Lung (tissue), 12 donors: ENCODE results near the gene SDHAF1. TPM values are rescaled to one million over a fixed set of nuclear protein-coding genes. Genes with fewer than 3 reads are reported as not detected.
A peak's percentile ranks its signal among the peaks of the same experiment; 100 is the strongest.

ENCODE experiments used
- ATAC-seq: fragments of 200-7000 bp; cut with Tn5 transposase; one replicate; pipeline ENCODE4 v1.9.1; 2020; ENCODE audit warnings: moderate number of reproducible peaks; ENCODE audit not compliant: insufficient read depth, low FRiP score
- DNase-seq, 3 donors: peaks; one replicate each; pipeline ENCODE4 v3.0.0-alpha.2; 2013 to 2017
- H3K27ac ChIP-seq, 2 donors: one replicate each; pipeline ENCODE4 v1.5.1; 2013; ENCODE audit warnings: mild to moderate bottlenecking in 2 of 2, moderate library complexity in 2 of 2, control low read depth in 1 of 2, inconsistent platforms in 1 of 2, low read depth in 1 of 2, low read length in 1 of 2
- H3K27me3 ChIP-seq, 3 donors: one replicate each; pipeline ENCODE4 v1.5.1; 2013; ENCODE audit warnings: low read length in 2 of 3; ENCODE audit not compliant: control insufficient read depth in 3 of 3, insufficient read depth in 3 of 3
- H3K36me3 ChIP-seq, 4 donors: one replicate each; pipeline ENCODE4 v1.5.1; 2013; ENCODE audit warnings: low read length in 4 of 4, mild to moderate bottlenecking in 1 of 4, moderate library complexity in 1 of 4; ENCODE audit not compliant: control insufficient read depth in 4 of 4, insufficient read depth in 4 of 4
- H3K4me1 ChIP-seq, 5 donors: one replicate each; pipeline ENCODE4 v1.5.1; 2013; ENCODE audit warnings: low read length in 5 of 5, mild to moderate bottlenecking in 2 of 5, moderate library complexity in 1 of 5; ENCODE audit not compliant: control insufficient read depth in 5 of 5, insufficient read depth in 5 of 5
- H3K4me3 ChIP-seq: one replicate; pipeline ENCODE4 v1.5.1; 2013; ENCODE audit warnings: mild to moderate bottlenecking, control low read depth, moderate library complexity
- H3K9ac ChIP-seq, 2 donors: one replicate each; pipeline ENCODE4 v1.5.1; 2013; ENCODE audit warnings: low read length in 2 of 2, control low read depth in 1 of 2; ENCODE audit not compliant: insufficient read depth in 1 of 2
- H3K9me3 ChIP-seq, 4 donors: one replicate each; pipeline ENCODE4 v1.5.1; 2013; ENCODE audit warnings: low read length in 3 of 4, mild to moderate bottlenecking in 1 of 4, moderate library complexity in 1 of 4; ENCODE audit not compliant: control insufficient read depth in 4 of 4, insufficient read depth in 3 of 4
- WGBS, 2 donors: extraction: QIAGEN DNeasy Blood & Tissue Kit; methylation state at CpG; one replicate each; pipeline ENCODE4 v1.1.7; 2013; 5-methylcytosine and 5-hydroxymethylcytosine counted together
- polyA plus RNA-seq, 2 donors: library from polyadenylated mRNA; stranded (reverse); fragments of 200-250 nt; gene quantifications; one replicate each; pipeline ENCODE4 v1.2.1, GENCODE V29; 2013
- total RNA-seq, 2 donors: library from RNA; depleted of rRNA in 1 of 2; stranded (reverse); fragments of >200 nt in 1 of 2; gene quantifications; one replicate each; pipeline ENCODE4 v1.2.1, GENCODE V29; 2014 to 2021
- TF ChIP-seq, protein P1 (sequence below): IDR thresholded peaks from 2 replicates; pipeline ENCODE4 v1.5.1; 2012; ENCODE audit warnings: mild to moderate bottlenecking; ENCODE audit errors: control extremely low read depth, extremely low read depth
- donor health status: control.
- donor health status: control.
- donor health status: Bipolar disorder and iron deficiency.
- donor health status: healthy.
- donor health status: DM: yes; HTN: yes; CAD: no.

SDHAF1 gene
- total and polyA plus RNA-seq, 4 donors, result 11.4 to 25.8 (median 19.1) TPM

DNA sequence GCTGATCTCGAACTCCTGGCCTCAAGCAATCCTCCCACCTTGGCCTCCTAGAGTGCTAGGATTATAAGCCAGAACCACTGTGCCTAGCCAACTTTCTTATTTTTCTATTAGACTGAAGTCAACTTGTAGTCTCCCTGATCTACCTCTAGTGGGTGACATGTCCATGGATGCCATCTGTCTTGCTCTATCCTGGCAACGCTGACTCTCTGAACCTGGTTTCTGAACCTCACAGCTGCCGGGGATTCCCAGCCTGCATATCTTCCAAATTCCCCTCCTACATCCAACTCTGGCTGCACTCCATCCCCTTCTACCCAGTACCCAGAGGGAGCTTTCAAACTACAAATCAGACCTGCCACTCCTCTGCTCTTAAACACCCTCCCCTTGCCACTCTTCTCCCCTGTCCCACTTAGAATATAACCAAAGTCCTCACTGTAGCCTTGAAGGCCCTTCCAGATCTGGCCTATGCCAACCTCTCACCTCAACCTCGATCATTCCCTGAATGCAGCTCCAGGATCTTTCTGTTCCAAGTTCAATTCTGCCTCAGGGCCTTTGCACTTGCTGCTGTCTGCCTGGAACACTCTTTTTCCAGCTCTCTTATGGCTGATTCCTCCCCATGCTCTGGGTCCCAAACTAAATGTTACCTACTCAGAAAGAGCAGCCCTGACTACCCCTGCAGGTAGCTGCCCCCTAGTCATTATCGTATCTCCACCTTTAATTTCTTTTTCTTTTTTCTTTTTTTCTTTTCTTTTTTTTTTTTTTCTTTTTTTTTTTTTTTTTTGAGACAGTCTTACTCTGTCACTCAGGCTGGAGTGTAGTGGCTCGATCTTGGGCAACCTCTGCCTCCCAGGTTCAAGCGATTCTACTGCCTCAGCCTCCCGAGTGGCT lies 35.5 kb downstream of the SDHAF1 start:
- DNase-seq (no peak), ATAC-seq (no peak)
- H3K27me3 ChIP-seq, result no peaks in the 10 kb centered on the region
- H3K27ac ChIP-seq, result no peak overlapping the region
- peaks cover 0 to 9% (median 0%) of the 10 kb centered on the region in 5 donors for H3K4me1 ChIP-seq
- H3K9ac ChIP-seq, result no peak overlapping the region
- TF ChIP-seq, protein P1, sequence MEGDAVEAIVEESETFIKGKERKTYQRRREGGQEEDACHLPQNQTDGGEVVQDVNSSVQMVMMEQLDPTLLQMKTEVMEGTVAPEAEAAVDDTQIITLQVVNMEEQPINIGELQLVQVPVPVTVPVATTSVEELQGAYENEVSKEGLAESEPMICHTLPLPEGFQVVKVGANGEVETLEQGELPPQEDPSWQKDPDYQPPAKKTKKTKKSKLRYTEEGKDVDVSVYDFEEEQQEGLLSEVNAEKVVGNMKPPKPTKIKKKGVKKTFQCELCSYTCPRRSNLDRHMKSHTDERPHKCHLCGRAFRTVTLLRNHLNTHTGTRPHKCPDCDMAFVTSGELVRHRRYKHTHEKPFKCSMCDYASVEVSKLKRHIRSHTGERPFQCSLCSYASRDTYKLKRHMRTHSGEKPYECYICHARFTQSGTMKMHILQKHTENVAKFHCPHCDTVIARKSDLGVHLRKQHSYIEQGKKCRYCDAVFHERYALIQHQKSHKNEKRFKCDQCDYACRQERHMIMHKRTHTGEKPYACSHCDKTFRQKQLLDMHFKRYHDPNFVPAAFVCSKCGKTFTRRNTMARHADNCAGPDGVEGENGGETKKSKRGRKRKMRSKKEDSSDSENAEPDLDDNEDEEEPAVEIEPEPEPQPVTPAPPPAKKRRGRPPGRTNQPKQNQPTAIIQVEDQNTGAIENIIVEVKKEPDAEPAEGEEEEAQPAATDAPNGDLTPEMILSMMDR, result no peak
- 90 to 93% methylated on average over 8 of the region's 8 CpGs for WGBS, 2 donors
- no peaks in the 10 kb centered on the region for H3K9me3 ChIP-seq
- H3K36me3 ChIP-seq, result peaks cover 0 to 6% (median 3%) of the 10 kb centered on the region in 4 donors
- no peak overlapping the region for H3K4me3 ChIP-seq

DNA sequence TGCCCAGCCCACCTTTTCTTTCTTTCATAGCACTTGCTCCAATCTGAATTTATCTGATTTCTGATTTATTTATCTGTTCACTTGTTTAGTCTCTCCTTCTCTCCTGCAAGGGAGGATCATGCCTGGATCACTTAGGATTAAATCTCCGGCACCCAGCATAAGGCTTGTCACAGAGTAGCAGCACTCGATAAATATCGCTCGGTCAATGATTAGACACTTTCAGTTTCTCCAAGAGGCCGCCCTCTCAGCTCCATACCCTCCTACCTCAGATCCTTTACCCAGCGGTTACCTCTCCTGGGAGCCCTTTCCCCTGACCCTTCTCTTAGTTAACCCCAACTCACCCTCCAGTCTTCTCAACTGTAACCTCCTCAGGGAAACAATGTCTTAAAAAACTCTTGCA lies 36.3 kb downstream of the SDHAF1 start:
- no peaks in the 10 kb centered on the region for H3K27me3 ChIP-seq
- 88 to 95% methylated on average over 6 of the region's 6 CpGs for WGBS, 2 donors
- H3K4me3 ChIP-seq, result no peak overlapping the region
- H3K27ac ChIP-seq, result no peak overlapping the region
- ATAC-seq, result no peak
- no peak overlapping the region for H3K9ac ChIP-seq
- TF ChIP-seq, protein P1, result no peak
- no peak for DNase-seq
- no peaks in the 10 kb centered on the region for H3K9me3 ChIP-seq
- peaks cover 0 to 9% (median 0%) of the 10 kb centered on the region in 5 donors for H3K4me1 ChIP-seq
- peaks cover 0 to 6% (median 3%) of the 10 kb centered on the region in 4 donors for H3K36me3 ChIP-seq

DNA sequence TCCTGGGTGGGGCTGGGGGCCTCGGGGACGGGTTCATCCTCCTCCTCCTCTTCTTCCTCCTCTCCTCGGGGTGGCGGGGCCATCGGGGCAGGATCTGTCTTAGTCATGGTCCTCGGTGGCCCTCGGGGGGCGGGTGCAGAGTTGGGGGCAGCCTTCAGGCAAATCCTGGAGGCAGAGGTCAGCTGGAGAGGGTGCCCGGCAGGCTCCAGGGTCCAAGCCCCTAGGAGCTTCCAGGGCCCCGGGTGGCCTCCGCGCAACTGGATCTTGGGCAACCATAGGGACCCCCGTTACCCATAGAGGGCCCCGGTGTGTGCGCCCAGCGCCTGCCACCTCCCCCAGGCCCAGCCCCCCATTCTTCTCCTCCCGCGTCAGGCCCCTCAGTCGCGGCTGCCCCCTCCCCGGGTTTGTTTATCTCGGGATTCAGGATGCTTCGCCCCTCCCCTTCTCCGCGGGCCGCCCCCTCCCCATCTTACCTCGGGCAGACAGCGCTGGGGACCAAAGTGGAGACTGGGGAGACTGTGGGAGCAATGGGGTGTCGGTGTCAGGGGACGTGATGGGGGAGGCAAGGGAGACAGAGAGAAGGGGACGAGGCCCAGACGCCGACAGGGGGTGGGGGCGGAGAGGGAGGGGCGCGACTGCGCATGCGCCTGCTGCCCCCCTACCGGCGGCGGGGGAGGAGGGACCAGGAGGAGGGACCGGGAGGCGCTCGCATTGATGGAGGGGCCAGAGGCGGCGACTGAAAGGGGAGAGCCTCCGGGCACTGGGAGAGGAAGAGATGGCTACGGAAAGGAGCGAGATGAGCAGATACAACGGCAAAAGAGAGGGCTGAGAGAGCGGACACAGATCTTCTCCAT lies 37.5 kb downstream of the SDHAF1 start, which contains the start of gene CLIP3:
Gene CLIP3, minus strand, starts transcription at position 623 of the 854 bp plus-strand sequence. Its CDS starts 516 bp downstream, at position 107.
- ATAC-seq (no peak), DNase-seq (peak; percentile 83 to 87 (median 84))
- Histone ChIP-seq H3K27ac (no peak within 1 kb of the TSS), H3K9me3 (no peaks in the 10 kb centered on the region), H3K27me3 (no peaks in the 10 kb centered on the region), H3K4me3 (peak within 1 kb of the TSS; percentile 47), H3K9ac (peak within 1 kb of the TSS; percentile 46 to 70), H3K36me3 (peaks cover 0 to 6% (median 2%) of the 10 kb centered on the region in 4 donors), H3K4me1 (peaks cover 0 to 9% (median 0%) of the 10 kb centered on the region in 5 donors)
- 2 to 7% methylated on average over 38 to 51 of the region's 51 CpGs for WGBS, 2 donors
- TF ChIP-seq, protein P1, result no peak
